Measurements from ENCODE around the gene TMEM131. TPM values are rescaled to one million over a fixed set of nuclear protein-coding genes. Genes with fewer than 3 reads are reported as not detected.
A peak's percentile ranks its signal among the peaks of the same experiment; 100 is the strongest.

The TMEM131 gene
- total RNA-seq, 5 donors from 2014 or later (not counting 1 experiment from before 2014, with no cell fraction given): 39.3 to 43.9 (median 41.1) TPM

GRCh38 chr2:97745474-97746174 lies 250.1 kb downstream of the TMEM131 start:
- Histone ChIP-seq H3K4me1 (ENCODE audit: control insufficient read depth in 1 of 2, extremely low read depth in 1 of 2, insufficient read depth in 2 of 2, low read length in 2 of 2) (peaks cover 11 to 69% of the 10 kb centered on the region in 2 experiments), H3K27ac (ENCODE audit: low read length) (peak overlapping the region; percentile 50), H3K36me3 (ENCODE audit: control insufficient read depth in 2 of 2, extremely low read depth in 1 of 2, insufficient read depth in 1 of 2, low read length in 1 of 2) (peaks cover 0 to 12% of the 10 kb centered on the region in 2 donors), H3K27me3 (replicated peaks in 1 of 2; ENCODE audit: control insufficient read depth in 2 of 2, extremely low read depth in 1 of 2, insufficient read depth in 2 of 2, low read length in 1 of 2) (no peaks in the 10 kb centered on the region), H3K9me3 (no peaks in the 10 kb centered on the region), H3K4me3 (ENCODE audit: control insufficient read depth in 1 of 2, extremely low read depth in 1 of 2, low read length in 1 of 2) (no peak overlapping the region)
- H3K4me1 Mint-ChIP-seq: peaks cover 73 to 79% (median 74%) of the 10 kb centered on the region in 3 donors
- H3K27ac Mint-ChIP-seq: peak overlapping the region; percentile 67 to 84
- no peaks in the 10 kb centered on the region for H3K27me3 Mint-ChIP-seq
- ChIA-PET POLR2A (interaction anchor here in 1 of 2 donors (0.6 kb wide), 1 partner anchor 210 kb away, joined by 4 read pairs; no protein-coding TSS in a partner anchor), CTCF (interaction anchor here (0.5 to 1.4 kb wide), 4 partner anchors 27 to 48 kb away, joined by 3 to 7 read pairs (median 4); no protein-coding TSS in a partner anchor)
- ATAC-seq (replicated peaks in 1 of 4): peak; percentile 46 to 71 (median 66)
- H3K36me3 Mint-ChIP-seq: peaks cover 12% of the 10 kb centered on the region
- H3K4me3 Mint-ChIP-seq: peak overlapping the region; percentile 7 to 44 (median 8)
- WGBS (ENCODE audit: insufficient coverage): no CpG with 5 or more reads among the region's 10 CpGs
- no peaks in the 10 kb centered on the region for H3K9me3 Mint-ChIP-seq
- DNase-seq: peak in 31 of 35 experiments; percentile 19 to 71 (median 37)

DNA sequence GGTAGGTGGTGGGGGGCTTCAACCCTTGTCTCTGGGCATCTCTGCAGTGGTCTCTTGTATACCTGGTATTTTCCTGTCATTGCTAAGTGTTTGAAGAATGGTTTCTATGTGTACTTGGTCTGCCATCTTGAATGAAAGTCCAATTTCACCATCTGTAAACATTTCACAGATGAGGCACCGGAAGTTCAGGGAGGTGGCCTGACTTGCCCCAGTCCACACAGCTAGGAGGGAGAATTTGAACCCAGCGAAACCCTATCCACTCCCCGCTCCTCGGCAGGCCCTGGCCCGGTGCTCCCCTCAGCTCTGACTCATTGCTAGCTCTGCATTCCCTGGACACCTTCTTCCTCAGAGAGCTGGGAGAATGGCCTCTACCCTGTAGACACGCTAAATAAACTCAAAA lies 251.8 kb downstream of the TMEM131 start:
- H3K27me3 Mint-ChIP-seq: no peaks in the 10 kb centered on the region
- DNase-seq (peak in 1 of 35 experiments; percentile 4), ATAC-seq (replicated peaks in 1 of 4) (no peak)
- CTCF ChIA-PET: interaction anchor here in 1 of 2 donors (0.6 to 0.9 kb wide), 2 partner anchors 44 to 46 kb away, joined by 3 read pairs; no protein-coding TSS in a partner anchor
- peaks cover 14% of the 10 kb centered on the region for H3K36me3 Mint-ChIP-seq
- H3K4me3 Mint-ChIP-seq: no peak overlapping the region
- POLR2A ChIA-PET: no interaction called here
- peaks cover 78 to 80% (median 79%) of the 10 kb centered on the region in 3 donors for H3K4me1 Mint-ChIP-seq
- Histone ChIP-seq H3K9me3 (no peaks in the 10 kb centered on the region), H3K27me3 (replicated peaks in 1 of 2; ENCODE audit: control insufficient read depth in 2 of 2, extremely low read depth in 1 of 2, insufficient read depth in 2 of 2, low read length in 1 of 2) (no peaks in the 10 kb centered on the region), H3K4me1 (ENCODE audit: control insufficient read depth in 1 of 2, extremely low read depth in 1 of 2, insufficient read depth in 2 of 2, low read length in 2 of 2) (peaks cover 11 to 84% of the 10 kb centered on the region in 2 experiments), H3K36me3 (ENCODE audit: control insufficient read depth in 2 of 2, extremely low read depth in 1 of 2, insufficient read depth in 1 of 2, low read length in 1 of 2) (peaks cover 1 to 28% of the 10 kb centered on the region in 2 donors), H3K27ac (ENCODE audit: low read length) (peak overlapping the region; percentile 18), H3K4me3 (ENCODE audit: control insufficient read depth in 1 of 2, extremely low read depth in 1 of 2, low read length in 1 of 2) (no peak overlapping the region)
- no peaks in the 10 kb centered on the region for H3K9me3 Mint-ChIP-seq
- peak overlapping the region; percentile 94 for H3K27ac Mint-ChIP-seq
- WGBS (ENCODE audit: insufficient coverage): no CpG with 5 or more reads among the region's 6 CpGs

DNA sequence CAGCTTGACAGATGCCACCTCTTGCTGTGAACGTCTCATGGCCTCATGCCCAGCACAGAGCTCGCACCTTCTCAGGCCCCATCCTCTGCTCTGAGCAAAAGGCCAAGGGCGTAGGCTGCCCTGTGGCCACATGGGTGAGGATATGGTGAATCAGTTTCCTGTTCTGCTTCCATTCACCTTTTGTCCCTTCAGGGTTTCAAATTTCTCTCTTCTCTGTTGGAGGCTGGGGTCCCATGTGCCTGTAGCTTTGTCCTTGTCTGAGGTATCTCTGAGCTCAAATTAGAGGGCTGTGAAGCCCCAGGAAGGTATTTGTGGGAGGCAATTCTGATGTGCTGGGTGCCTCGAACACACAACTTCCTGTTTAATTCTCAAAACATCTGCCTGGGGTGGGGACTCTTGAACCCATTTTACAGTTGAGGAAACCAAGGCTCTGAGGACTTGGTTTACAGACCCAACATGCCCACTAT lies 253.3 kb downstream of the TMEM131 start:
- CTCF ChIA-PET: interaction anchor here (1.3 to 1.8 kb wide), 3 partner anchors 43 to 78 kb away, joined by 3 to 6 read pairs (median 5); partner anchors contain the start of gene ACTR1B (in 1 of the 2)
- POLR2A ChIA-PET: interaction anchor here in 1 of 2 donors (0.8 kb wide), 1 partner anchor 22 kb away, joined by 9 read pairs; no protein-coding TSS in a partner anchor
- Histone ChIP-seq H3K4me3 (ENCODE audit: control insufficient read depth in 1 of 2, extremely low read depth in 1 of 2, low read length in 1 of 2) (no peak overlapping the region), H3K9me3 (no peaks in the 10 kb centered on the region), H3K27ac (ENCODE audit: low read length) (peak overlapping the region; percentile 69), H3K4me1 (ENCODE audit: control insufficient read depth in 1 of 2, extremely low read depth in 1 of 2, insufficient read depth in 2 of 2, low read length in 2 of 2) (peaks cover 9 to 78% of the 10 kb centered on the region in 2 experiments), H3K36me3 (ENCODE audit: control insufficient read depth in 2 of 2, extremely low read depth in 1 of 2, insufficient read depth in 1 of 2, low read length in 1 of 2) (peaks cover 10 to 43% of the 10 kb centered on the region in 2 donors), H3K27me3 (replicated peaks in 1 of 2; ENCODE audit: control insufficient read depth in 2 of 2, extremely low read depth in 1 of 2, insufficient read depth in 2 of 2, low read length in 1 of 2) (no peaks in the 10 kb centered on the region)
- Mint-ChIP-seq H3K4me3 (peak overlapping the region in 1 of 3 donors; percentile 60), H3K9me3 (no peaks in the 10 kb centered on the region), H3K27ac (peak overlapping the region; percentile 94), H3K27me3 (no peaks in the 10 kb centered on the region), H3K36me3 (peaks cover 25% of the 10 kb centered on the region), H3K4me1 (peaks cover 74 to 76% (median 76%) of the 10 kb centered on the region in 3 donors)
- DNase-seq (peak in 8 of 35 experiments; percentile 14 to 42 (median 24)), ATAC-seq (replicated peaks in 1 of 4) (peak in 3 of 4 experiments; percentile 31 to 63 (median 49))
- 20% methylated on average over 1 of the region's 4 CpGs for WGBS (ENCODE audit: insufficient coverage)

DNA sequence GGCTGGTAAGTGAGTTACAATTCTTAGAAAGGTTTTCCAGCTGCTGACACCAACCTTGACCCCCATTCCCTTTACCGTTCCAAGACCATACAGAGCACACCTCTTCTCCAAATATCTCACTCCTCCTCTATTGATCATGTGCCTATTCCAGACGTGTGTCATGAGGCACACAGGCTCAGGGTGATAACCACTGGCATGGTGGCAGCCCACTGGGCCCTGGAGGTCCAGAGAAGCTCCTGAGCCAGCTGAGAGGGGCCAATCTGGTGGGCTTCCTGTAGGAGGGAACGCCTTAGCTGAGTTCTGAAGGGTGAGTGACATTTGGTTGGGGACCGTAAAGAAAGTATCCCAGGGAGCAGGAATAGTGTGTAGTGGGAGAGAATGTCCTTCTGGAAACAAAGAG lies 254.1 kb downstream of the TMEM131 start:
- peak overlapping the region; percentile 69 for H3K27ac ChIP-seq (ENCODE audit: low read length)
- no peak for DNase-seq

DNA sequence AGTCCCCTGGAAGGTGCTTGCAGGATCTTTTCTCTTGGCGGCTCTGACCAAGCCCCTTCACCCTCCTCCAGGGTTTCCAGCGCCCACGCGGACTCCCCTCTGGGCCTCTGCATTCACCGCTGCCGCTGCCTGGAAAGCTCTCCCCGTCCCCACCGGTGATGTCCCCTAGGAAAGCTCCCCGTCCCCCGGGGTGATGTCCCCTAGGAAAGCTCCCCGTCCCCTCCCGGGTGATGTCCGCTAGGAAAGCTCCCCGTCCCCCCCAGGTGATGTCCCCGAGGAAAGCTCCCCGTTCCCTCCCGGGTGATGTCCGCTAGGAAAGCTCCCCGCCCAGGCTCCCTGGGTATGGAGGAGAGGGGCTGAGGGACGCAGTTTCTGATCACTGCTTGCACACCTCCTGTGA lies 254.5 kb downstream of the TMEM131 start:
- Histone ChIP-seq H3K4me1 (ENCODE audit: control insufficient read depth in 1 of 2, extremely low read depth in 1 of 2, insufficient read depth in 2 of 2, low read length in 2 of 2) (peaks cover 9 to 73% of the 10 kb centered on the region in 2 experiments), H3K27me3 (replicated peaks in 1 of 2; ENCODE audit: control insufficient read depth in 2 of 2, extremely low read depth in 1 of 2, insufficient read depth in 2 of 2, low read length in 1 of 2) (no peaks in the 10 kb centered on the region), H3K9me3 (no peaks in the 10 kb centered on the region), H3K27ac (ENCODE audit: low read length) (peak overlapping the region; percentile 69), H3K36me3 (ENCODE audit: control insufficient read depth in 2 of 2, extremely low read depth in 1 of 2, insufficient read depth in 1 of 2, low read length in 1 of 2) (peaks cover 20 to 54% of the 10 kb centered on the region in 2 donors), H3K4me3 (ENCODE audit: control insufficient read depth in 1 of 2, extremely low read depth in 1 of 2, low read length in 1 of 2) (no peak overlapping the region)
- POLR2A ChIA-PET: interaction anchor here in 1 of 2 donors (0.7 to 1.1 kb wide), 2 partner anchors 23 to 190 kb away, joined by 3 read pairs; no protein-coding TSS in a partner anchor
- Mint-ChIP-seq H3K27ac (peak overlapping the region in 1 of 2 donors; percentile 94), H3K36me3 (peaks cover 32% of the 10 kb centered on the region), H3K27me3 (no peaks in the 10 kb centered on the region), H3K4me3 (peak overlapping the region in 1 of 3 donors; percentile 10), H3K9me3 (no peaks in the 10 kb centered on the region), H3K4me1 (peaks cover 64 to 66% (median 66%) of the 10 kb centered on the region in 3 donors)
- CTCF ChIA-PET: interaction anchor here (0.7 to 2.2 kb wide), 6 partner anchors 23 to 114 kb away, joined by 3 to 6 read pairs (median 5); no protein-coding TSS in a partner anchor
- no peak for ATAC-seq (replicated peaks in 1 of 4)
- 94% methylated on average over 14 of the region's 20 CpGs for WGBS (ENCODE audit: insufficient coverage)
- no peak for DNase-seq

More for the DNA sequence above, 254.1 kb downstream of the TMEM131 start:
- WGBS (ENCODE audit: insufficient coverage): 71% methylated on average over 4 of the region's 4 CpGs
- CTCF ChIA-PET: interaction anchor here (0.7 to 2.2 kb wide), 5 partner anchors 23 to 114 kb away, joined by 3 to 6 read pairs (median 5); no protein-coding TSS in a partner anchor
- H3K4me3 Mint-ChIP-seq: peak overlapping the region in 1 of 3 donors; percentile 60
- H3K36me3 Mint-ChIP-seq: peaks cover 30% of the 10 kb centered on the region
- ATAC-seq (replicated peaks in 1 of 4): no peak
- peaks cover 69 to 71% (median 70%) of the 10 kb centered on the region in 3 donors for H3K4me1 Mint-ChIP-seq
- H3K9me3 ChIP-seq: no peaks in the 10 kb centered on the region
- peak overlapping the region; percentile 94 for H3K27ac Mint-ChIP-seq
- H3K4me1 ChIP-seq (ENCODE audit: control insufficient read depth in 1 of 2, extremely low read depth in 1 of 2, insufficient read depth in 2 of 2, low read length in 2 of 2): peaks cover 9 to 76% of the 10 kb centered on the region in 2 experiments
- no peak overlapping the region for H3K4me3 ChIP-seq (ENCODE audit: control insufficient read depth in 1 of 2, extremely low read depth in 1 of 2, low read length in 1 of 2)
- no peaks in the 10 kb centered on the region for H3K27me3 ChIP-seq (replicated peaks in 1 of 2; ENCODE audit: control insufficient read depth in 2 of 2, extremely low read depth in 1 of 2, insufficient read depth in 2 of 2, low read length in 1 of 2)
- peaks cover 17 to 50% of the 10 kb centered on the region in 2 donors for H3K36me3 ChIP-seq (ENCODE audit: control insufficient read depth in 2 of 2, extremely low read depth in 1 of 2, insufficient read depth in 1 of 2, low read length in 1 of 2)
- H3K9me3 Mint-ChIP-seq: no peaks in the 10 kb centered on the region
- POLR2A ChIA-PET: interaction anchor here (0.8 to 1.1 kb wide), 2 partner anchors 21 to 24 kb away, joined by 3 to 9 read pairs; no protein-coding TSS in a partner anchor
- no peaks in the 10 kb centered on the region for H3K27me3 Mint-ChIP-seq
